ENCODE data around the gene PTPRD.

- TF ChIP-seq CTCF (IDR thresholded peaks at IDR 0.05): no peak
- TF ChIP-seq POLR2A (IDR thresholded peaks at IDR 0.05): no peak
These were observed 2247.8 kb downstream of the PTPRD start for GRCh38 chr9:8365029-8365428.

Data from ovary (tissue), 3 donors.